ENCODE measurements around the gene SHLD2.
"Not testable (repeated sequence)": the region's sequence is repeated elsewhere in the genome, so short reads cannot be mapped to it uniquely, and the experiment has no call there.

GRCh38 chr10:87225148-87225547 is 130.1 kb downstream of the SHLD2 start, which contains the start of gene NUTM2A:
- not testable (repeated sequence) for TF ChIP-seq CTCF, POLR2A (IDR thresholded peaks at IDR 0.05)
